OCI-LY7 (cell line): ENCODE measurements around the gene IRX5. TPM values are rescaled to one million over a fixed set of nuclear protein-coding genes. Genes with fewer than 3 reads are reported as not detected.

Source experiments
- Bru-seq: library from RNA; stranded (reverse); fragments of 400-500 nt; gene quantifications from one replicate; lab custom pipeline; 2021; lab: Mats Ljungman, UMichigan
- BruChase-seq, 2 experiments: library from RNA; stranded (reverse); fragments of 400-500 nt; gene quantifications; one replicate each; lab custom pipeline; 2021; lab: Mats Ljungman, UMichigan
- BruUV-seq: library from RNA; stranded (reverse); fragments of 400-500 nt; replicated peaks from 2 replicates; lab custom pipeline; 2021; lab: Mats Ljungman, UMichigan
- CTCF ChIA-PET: fragments of 300-600 bp; sonication (Branson Sonifier 250); formaldehyde crosslinking; loops from one replicate; lab custom pipeline; 2022; ENCODE audit warnings: antibody characterized with exemption; ENCODE audit not compliant: unreplicated experiment; lab: Charles Lee
- POLR2A ChIA-PET: fragments of 300-600 bp; sonication (Branson Sonifier 250); formaldehyde crosslinking; loops from one replicate; lab custom pipeline; 2022; ENCODE audit warnings: antibody characterized with exemption; lab: Charles Lee
- DNase-seq: peaks from one replicate; pipeline ENCODE4 v3.0.0-alpha.2; 2015; ENCODE audit warnings: low spot score
- H2AFZ ChIP-seq: fragments of 200-600 bp; sonication (generic), shearing (Covaris generic); 2 replicates; pipeline ENCODE4 v1.6.1; 2014; ENCODE audit warnings: mild to moderate bottlenecking, antibody characterized with exemption, low read length, moderate library complexity
- H3K27ac ChIP-seq: fragments of 200-600 bp; sonication (generic); 2 replicates; pipeline ENCODE4 v1.5.1; 2014; ENCODE audit warnings: mixed run types, low read depth, mild to moderate bottlenecking, moderate library complexity, low read length, inconsistent platforms; ENCODE audit not compliant: poor library complexity, severe bottlenecking
- H3K36me3 ChIP-seq: fragments of 200-600 bp; sonication (generic); 2 replicates; pipeline ENCODE4 v1.6.1; 2014; ENCODE audit warnings: mild to moderate bottlenecking, antibody characterized with exemption, low read length, moderate library complexity, mixed read lengths; ENCODE audit not compliant: insufficient read depth
- H3K4me1 ChIP-seq: fragments of 200-600 bp; sonication (generic); 2 replicates; pipeline ENCODE4 v1.5.1; 2014; ENCODE audit warnings: mild to moderate bottlenecking, low read length; ENCODE audit not compliant: insufficient read depth, poor library complexity, severe bottlenecking
- H3K4me2 ChIP-seq: fragments of 200-600 bp; sonication (generic); 2 replicates; pipeline ENCODE4 v1.6.1; 2014; ENCODE audit warnings: mild to moderate bottlenecking, low read length
- H3K4me3 ChIP-seq: fragments of 200-600 bp; sonication (generic); 2 replicates; pipeline ENCODE4 v1.5.1; 2014; ENCODE audit warnings: mild to moderate bottlenecking, low read depth, low read length; ENCODE audit not compliant: poor library complexity, severe bottlenecking
- H3K79me2 ChIP-seq: fragments of 200-600 bp; sonication (generic); 2 replicates; pipeline ENCODE4 v1.6.1; 2016; ENCODE audit warnings: low read depth, mild to moderate bottlenecking, low read length, moderate library complexity, mixed read lengths; ENCODE audit not compliant: insufficient read depth
- H3K9me2 ChIP-seq: fragments of 200-600 bp; sonication (generic); 2 replicates; pipeline ENCODE4 v1.6.1; 2016; ENCODE audit warnings: mild to moderate bottlenecking, low read length, mixed read lengths; ENCODE audit not compliant: insufficient read depth
- H3K9me3 ChIP-seq: fragments of 200-600 bp; sonication (generic); 2 replicates; pipeline ENCODE4 v1.6.1; 2014; ENCODE audit warnings: mild to moderate bottlenecking, mixed run types, low read length, mixed read lengths
- H4K20me1 ChIP-seq: fragments of 200-600 bp; sonication (generic); 2 replicates; pipeline ENCODE4 v1.6.1; 2014; ENCODE audit warnings: mild to moderate bottlenecking, antibody characterized with exemption, low read length, moderate library complexity, mixed read lengths; ENCODE audit not compliant: insufficient read depth
- CTCF ChIP-seq: fragments of 200-600 bp; sonication (generic); conservative IDR thresholded peaks from 2 replicates; pipeline ENCODE4 v1.5.1; 2014; ENCODE audit warnings: mild to moderate bottlenecking, antibody characterized with exemption, low read length, moderate library complexity, mixed read lengths
- EZH2phosphoT487 ChIP-seq: fragments of 200-600 bp; sonication (generic); IDR thresholded peaks from 2 replicates; pipeline ENCODE4 v1.6.1; 2018; ENCODE audit warnings: low read depth, borderline replicate concordance, mild to moderate bottlenecking, mixed run types, antibody characterized with exemption, low read length, moderate library complexity, mixed read lengths
- intact Hi-C: fragments of 100-400 bp; cut with micrococcal nuclease; formaldehyde crosslinking; loops from one replicate; pipeline ENCODE4 v1.10.0; 2022; ENCODE audit not compliant: unreplicated experiment
- long read RNA-seq: library from polyadenylated mRNA; stranded (forward); transcript quantifications from one replicate; pipeline ENCODE4 v2.0.0, GENCODE V29; 2022
- total RNA-seq, 2 experiments: library from RNA; depleted of rRNA in 1 of 2; stranded (reverse); fragments of >200 nt in 1 of 2; shearing (Covaris generic) in 1 of 2; gene quantifications; 2 replicates each; pipeline ENCODE4 v1.2.3, GENCODE V29; 2014 to 2022

Gene IRX5
- total RNA-seq (2014; rRNA removed; shearing (Covaris generic)) (5.9 and 7.7 TPM in 2 replicates), total RNA-seq (2022) (5.0 and 5.1 TPM in 2 replicates), Bru-seq, nascent RNA (percentile 53 among the genes with signal in this experiment), BruChase-seq, experiment 1, labeled RNA remaining after a 6-hour chase (percentile 46 among the genes with signal in this experiment), BruChase-seq, experiment 2, labeled RNA remaining after a 2-hour chase (percentile 61 among the genes with signal in this experiment)
- long read RNA-seq, transcript IRX5-202 (3 exons, 2,401 nt), result major isoform, 8 of 9 reads
- long read RNA-seq, partial matches to known transcripts, result 0 of 9 reads
- long read RNA-seq, other reads (novel, unspliced or antisense), result 0 of 9 reads

GRCh38 chr16:54930005-54930868 lies at the start of gene IRX5:
Gene IRX5 (plus strand): TSS chr16:54930865. CDS start chr16:54931199, 334 bp downstream.
- Histone ChIP-seq H3K36me3 (peaks cover 4% of the 10 kb centered on the region; the same call in 1 of the 2 replicates), H3K27ac (peak within 1 kb of the TSS; percentile 79), H4K20me1 (peaks cover 16% of the 10 kb centered on the region), H3K9me2 (no peaks in the 10 kb centered on the region), H3K4me1 (peaks cover 23% of the 10 kb centered on the region), H3K4me3 (peak within 1 kb of the TSS; percentile 91), H2AFZ (peak within 1 kb of the TSS; percentile 63), H3K4me2 (peak within 1 kb of the TSS; percentile 79), H3K79me2 (peaks cover 35% of the 10 kb centered on the region), H3K9me3 (no peaks in the 10 kb centered on the region)
- no TSS peak for BruUV-seq
- intact Hi-C loops, result no loop called here
- peak; percentile 48 for TF ChIP-seq CTCF
- TF ChIP-seq EZH2phosphoT487, result no peak
- POLR2A ChIA-PET, result interaction anchor here (0.6 to 1.8 kb wide), 7 partner anchors 17 to 342 kb away, joined by 3 to 6 read pairs (median 3); no protein-coding TSS in a partner anchor
- peak; percentile 89 for DNase-seq
- CTCF ChIA-PET, result no interaction called here

GRCh38 chr16:54882556-54882955 lies 48.1 kb upstream of the IRX5 start:
- TF ChIP-seq EZH2phosphoT487 (no peak), CTCF (no peak)
- peaks cover 10% of the 10 kb centered on the region for H3K4me1 ChIP-seq
- H4K20me1 ChIP-seq, result no peaks in the 10 kb centered on the region
- no peak overlapping the region for H3K27ac ChIP-seq
- no peak for DNase-seq
- no peak overlapping the region for H3K4me2 ChIP-seq
- H3K4me3 ChIP-seq, result no peak overlapping the region
- H3K79me2 ChIP-seq, result no peaks in the 10 kb centered on the region
- H2AFZ ChIP-seq, result no peak overlapping the region
- BruUV-seq, result no TSS peak
- ChIA-PET POLR2A (interaction anchor here (1.2 kb wide), 1 partner anchor 9 kb away, joined by 5 read pairs; no protein-coding TSS in a partner anchor), CTCF (no interaction called here)
- H3K36me3 ChIP-seq, result no peaks in the 10 kb centered on the region
- no peaks in the 10 kb centered on the region for H3K9me3 ChIP-seq
- intact Hi-C loops, result no loop called here
- no peaks in the 10 kb centered on the region for H3K9me2 ChIP-seq
